A549 (cell line): ENCODE data around the gene LAMC3. TPM values are rescaled to one million over a fixed set of nuclear protein-coding genes. Genes with fewer than 3 reads are reported as not detected.
A peak's percentile ranks its signal among the peaks of the same experiment; 100 is the strongest.

Experiments used
- ATAC-seq, 2 experiments: fragments of 200-7000 bp in 1 of 2; fragments of >200 bp in 1 of 2; cut with Nextera tagmentation in 1 of 2; cut with Tn5 transposase in 1 of 2; 3 replicates each; pipeline versions ENCODE4 v1.8.0 to v1.9.1; 2018 to 2020; ENCODE audit warnings: mild to moderate bottlenecking in 1 of 2, moderate library complexity in 1 of 2
- CTCF ChIA-PET: fragments of 300-600 bp; sonication (Branson Sonifier 250); formaldehyde crosslinking; extraction: SDS; loops from one replicate; lab custom pipeline; 2021; ENCODE audit warnings: antibody characterized with exemption, inconsistent platforms; lab: Yijun Ruan, JAX
- POLR2A ChIA-PET: fragments of 350-600 bp; formaldehyde crosslinking; extraction: SDS; loops from one replicate; lab custom pipeline; 2021; ENCODE audit warnings: antibody characterized with exemption, inconsistent platforms; lab: Yijun Ruan, JAX
- DNase-seq, 2 experiments: peaks; one replicate each; pipeline versions ENCODE4 v3.0.0 to v3.0.0-alpha.2; 2011 to 2016; ENCODE audit warnings: low read depth in 1 of 2, low spot score in 1 of 2
- FAIRE-seq: peaks from 2 replicates; lab custom pipeline; 2011; peaks lifted over from hg19 to GRCh38; lab: Jason Lieb, UNC
- H3K27ac ChIP-seq, 2 experiments: fragments of >200 bp; sonication (Bioruptor Twin); formaldehyde crosslinking; 3 replicates each; pipeline ENCODE4 v1.5.1; 2016 to 2017
- H3K4me1 ChIP-seq: fragments of >200 bp; sonication (Bioruptor Twin); formaldehyde crosslinking; 3 replicates; pipeline ENCODE4 v1.6.1; 2016
- H3K4me2 ChIP-seq: fragments of >200 bp; sonication (Bioruptor Twin); formaldehyde crosslinking; 3 replicates; pipeline ENCODE4 v1.6.1; 2016
- H3K4me3 ChIP-seq: fragments of >200 bp; sonication (Bioruptor Twin); formaldehyde crosslinking; 3 replicates; pipeline ENCODE4 v1.5.1; 2016
- H3K9me3 ChIP-seq: fragments of >200 bp; sonication (Bioruptor Twin); formaldehyde crosslinking; 3 replicates; pipeline ENCODE4 v1.6.1; 2016
- CBX2 ChIP-seq: fragments of 200-600 bp; sonication (generic); IDR thresholded peaks from 2 replicates; pipeline ENCODE4 v1.6.1; 2016; ENCODE audit warnings: low read depth, mild to moderate bottlenecking, borderline replicate concordance
- CBX8 ChIP-seq: fragments of 200-600 bp; sonication (generic); IDR thresholded peaks from 2 replicates; pipeline ENCODE4 v1.6.1; 2016
- CEBPB ChIP-seq, 2 experiments: fragments of >200 bp in 1 of 2; sonication (Bioruptor Twin) in 1 of 2; formaldehyde crosslinking in 1 of 2; IDR thresholded peaks; 2 replicates each; pipeline ENCODE4 v1.6.1; 2012 to 2016
- EHMT2 ChIP-seq: fragments of 200-600 bp; sonication (generic); IDR thresholded peaks from 2 replicates; pipeline ENCODE4 v1.6.1; 2016; ENCODE audit warnings: antibody characterized with exemption, low read depth, mild to moderate bottlenecking, moderate library complexity
- EP300 ChIP-seq, 2 experiments: fragments of >200 bp; sonication (Bioruptor Twin); formaldehyde crosslinking; IDR thresholded peaks; 2 replicates in 1 of 2; 3 replicates in 1 of 2; pipeline ENCODE4 v1.6.1; 2016 to 2017
- HEYL ChIP-seq: fragments of 250-450 bp; sonication (Bioruptor Pico); IDR thresholded peaks from 2 replicates; pipeline ENCODE4 v1.8.0; 2021; ENCODE audit warnings: mild to moderate bottlenecking, moderate library complexity
- HOXB5 ChIP-seq: fragments of 250-450 bp; sonication (Bioruptor Pico); IDR thresholded peaks from 2 replicates; pipeline ENCODE4 v1.5.0; 2020; ENCODE audit warnings: mild to moderate bottlenecking, moderate library complexity
- KDM1A ChIP-seq: fragments of 200-600 bp; sonication (generic); IDR thresholded peaks from 2 replicates; pipeline ENCODE4 v1.6.1; 2016; ENCODE audit warnings: low read depth, mild to moderate bottlenecking
- MAFK ChIP-seq: fragments of 450-650 bp; IDR thresholded peaks from 2 replicates; pipeline ENCODE4 v1.6.1; 2014; ENCODE audit not compliant: partially characterized antibody
- MYC ChIP-seq: IDR thresholded peaks from 2 replicates; pipeline ENCODE4 v1.6.1; 2012; ENCODE audit warnings: mild to moderate bottlenecking, inconsistent platforms, low read length, improper control_type of control experiment, borderline replicate concordance
- NPAS2 ChIP-seq: fragments of 250-450 bp; sonication (Bioruptor Pico); IDR thresholded peaks from 2 replicates; pipeline ENCODE4 v1.8.0; 2022; ENCODE audit warnings: mild to moderate bottlenecking, moderate library complexity, borderline replicate concordance
- NR3C1 ChIP-seq: fragments of >200 bp; sonication (Bioruptor Twin); formaldehyde crosslinking; IDR thresholded peaks from 3 replicates; pipeline ENCODE4 v1.6.1; 2017
- PHF8 ChIP-seq: fragments of 200-600 bp; sonication (generic); IDR thresholded peaks from 2 replicates; pipeline ENCODE4 v1.6.1; 2016; ENCODE audit warnings: low read depth, mild to moderate bottlenecking, antibody characterized with exemption, moderate library complexity, borderline replicate concordance
- RFX5 ChIP-seq: fragments of 450-650 bp; IDR thresholded peaks from 2 replicates; pipeline ENCODE4 v1.7.1; 2014; ENCODE audit warnings: antibody characterized with exemption, mild to moderate bottlenecking, moderate library complexity
- RNF2 ChIP-seq: fragments of 200-600 bp; sonication (generic); IDR thresholded peaks from 2 replicates; pipeline ENCODE4 v1.6.1; 2016; ENCODE audit warnings: low read depth, mild to moderate bottlenecking, antibody characterized with exemption, moderate library complexity, borderline replicate concordance
- TFCP2L1 ChIP-seq: fragments of 250-450 bp; sonication (Bioruptor Pico); IDR thresholded peaks from 2 replicates; pipeline ENCODE4 v1.5.0; 2021; ENCODE audit warnings: mild to moderate bottlenecking
- USF2 ChIP-seq: fragments of 450-650 bp; IDR thresholded peaks from 2 replicates; pipeline ENCODE4 v1.6.1; 2014; ENCODE audit warnings: antibody characterized with exemption
- ZNF302 ChIP-seq: fragments of 250-450 bp; sonication (Bioruptor Pico); IDR thresholded peaks from 2 replicates; pipeline ENCODE4 v1.9.0; 2021; ENCODE audit warnings: inconsistent platforms, mild to moderate bottlenecking, moderate library complexity
- WGBS: methylation state at CpG from one replicate; pipeline ENCODE4 v1.1.6; 2017; ENCODE audit errors: missing lambda C conversion rate; 5-methylcytosine and 5-hydroxymethylcytosine counted together
- polyA plus RNA-seq, 4 experiments: library from polyadenylated mRNA; depleted of rRNA in 3 of 4; stranded (reverse); fragments of >200 nt; fragmentation: RNase III in 1 of 4; extraction: RNeasy Plus Mini Kit Qiagen cat#74134 plus additional on column Dnase treatment in 1 of 4; gene quantifications; 2 replicates in 3 of 4; 3 replicates in 1 of 4; pipeline ENCODE4 v1.2.3, GENCODE V29; 2011 to 2017
- TF ChIP-seq, protein P1 (sequence below): fragments of >200 bp; sonication (Bioruptor Twin); formaldehyde crosslinking; IDR thresholded peaks from 2 replicates; pipeline ENCODE4 v1.6.1; 2016
- TF ChIP-seq, protein P2 (sequence below): IDR thresholded peaks from 2 replicates; pipeline ENCODE4 v1.6.1; 2012

LAMC3 gene
- polyA plus RNA-seq, 2 of the 4 experiments (the other 2 are of a cell fraction): 1.0 to 1.5 TPM

GRCh38 chr9:131111186-131111853 is 102.3 kb downstream of the LAMC3 start:
- H3K9me3 ChIP-seq: no peaks in the 10 kb centered on the region
- no peak for FAIRE-seq
- POLR2A ChIA-PET: interaction anchor here (0.6 to 3.5 kb wide), 2 partner anchors 14 to 108 kb away, joined by 3 to 11 read pairs; partner anchors contain the start of gene NUP214
- WGBS: 46% methylated on average over 10 of the region's 10 CpGs
- CTCF ChIA-PET: interaction anchor here (0.6 kb wide), 1 partner anchor 24 kb away, joined by 4 read pairs; no protein-coding TSS in a partner anchor
- TF ChIP-seq MAFK (no peak), ZNF302 (CRISPR knock-in tag) (no peak), PHF8 (no peak), EHMT2 (no peak), HEYL (CRISPR knock-in tag) (no peak), HOXB5 (CRISPR knock-in tag) (no peak), CBX8 (no peak), EP300 (IDR thresholded peaks at IDR 0.05) (no peak), KDM1A (no peak), RNF2 (no peak), MYC (no peak), USF2 (no peak), NPAS2 (no peak), NR3C1 (no peak)
- TF ChIP-seq, all 56 proteins: peak for 0
- ATAC-seq: 0 out of 6 replicates have a peak, but pooled peaks of 1 of the 2 experiments have one; percentile 14
- H3K4me2 ChIP-seq: no peak overlapping the region
- H3K4me1 ChIP-seq: 0 out of 3 replicates have a peak, but pooled peaks cover 6% of the 10 kb centered on the region
- no peak for DNase-seq
- peak overlapping the region in 1 of 2 experiments; percentile 33; a peak in 1 of 6 replicates for H3K27ac ChIP-seq
- H3K4me3 ChIP-seq: no peak overlapping the region

DNA sequence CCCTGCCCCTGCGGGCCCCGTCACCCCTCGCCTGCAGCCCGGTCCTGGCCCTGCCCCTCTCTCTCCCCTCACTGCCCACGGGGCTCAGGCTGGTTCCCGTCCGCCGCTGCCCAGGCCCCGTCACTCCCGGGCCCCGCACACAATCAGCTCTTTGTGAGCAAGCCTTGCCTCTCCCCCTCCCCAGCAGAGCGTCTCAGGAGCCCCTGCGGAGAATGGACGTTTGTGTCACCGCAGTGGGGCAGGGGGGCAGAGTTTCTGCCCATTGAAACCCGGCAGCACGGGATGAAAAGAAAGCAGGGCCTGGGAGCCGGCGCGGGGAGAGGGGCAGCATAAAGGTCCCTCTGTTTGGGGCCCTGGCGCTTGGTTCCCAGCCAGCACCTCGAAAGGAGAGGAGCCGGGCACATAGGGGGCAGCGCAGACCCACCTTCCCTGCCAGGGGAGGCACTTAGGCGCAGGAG is 102.9 kb downstream of the LAMC3 start:
- no peak for FAIRE-seq
- no peak for TF ChIP-seq RFX5

DNA sequence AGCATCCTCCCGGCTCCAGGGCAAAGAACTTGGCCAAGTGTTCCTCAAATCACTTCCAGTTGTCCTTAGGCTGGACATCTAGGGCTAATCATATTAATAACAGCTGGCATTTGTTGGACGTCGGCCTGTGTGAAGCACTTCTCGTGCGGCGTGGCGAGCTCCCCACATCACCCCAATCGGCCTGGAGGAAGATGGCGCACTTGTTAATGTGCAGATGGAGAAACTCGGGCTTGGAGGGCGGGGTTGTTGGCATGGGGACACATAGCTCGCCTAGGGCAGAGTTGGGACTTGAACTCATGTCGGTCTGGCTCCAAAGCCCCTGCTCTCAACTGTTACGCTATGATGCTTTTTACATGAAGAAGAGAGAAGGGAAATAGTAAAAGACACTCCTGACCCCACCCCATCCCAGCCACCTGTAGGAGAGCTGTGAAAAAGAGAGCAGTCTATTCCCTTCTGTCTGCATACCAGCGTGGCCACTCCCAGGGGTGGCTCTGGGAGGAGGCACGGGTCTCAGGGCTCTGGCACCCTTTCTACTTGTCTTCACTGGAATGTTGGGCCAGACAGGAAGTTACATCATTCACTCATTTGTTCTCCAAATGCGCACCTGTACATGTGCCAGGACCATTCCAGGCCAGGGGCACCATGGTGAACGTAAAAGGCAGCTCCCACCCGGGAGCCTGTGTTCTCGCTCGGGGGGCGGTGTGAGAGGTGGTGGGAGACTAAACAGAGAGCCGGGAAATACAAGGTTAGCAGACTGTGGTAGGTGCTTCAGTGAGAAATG is 103.6 kb downstream of the LAMC3 start:
- Histone ChIP-seq H3K4me3 (no peak overlapping the region), H3K9me3 (no peaks in the 10 kb centered on the region), H3K4me1 (0 out of 3 replicates have a peak, but pooled peaks cover 6% of the 10 kb centered on the region), H3K4me2 (0 out of 3 replicates have a peak overlapping the region, but pooled peaks have one; percentile 5), H3K27ac (peak overlapping the region in 1 of 2 experiments; percentile 41; a peak in 1 of 6 replicates)
- ChIA-PET POLR2A (interaction anchor here (0.6 to 3.5 kb wide), 3 partner anchors 9 to 252 kb away, joined by 6 to 11 read pairs (median 11); partner anchors contain the start of gene NUP214), CTCF (interaction anchor here (1.1 to 1.7 kb wide), 4 partner anchors 8 to 224 kb away, joined by 4 to 5 read pairs (median 4); no protein-coding TSS in a partner anchor)
- TF ChIP-seq, protein P1, sequence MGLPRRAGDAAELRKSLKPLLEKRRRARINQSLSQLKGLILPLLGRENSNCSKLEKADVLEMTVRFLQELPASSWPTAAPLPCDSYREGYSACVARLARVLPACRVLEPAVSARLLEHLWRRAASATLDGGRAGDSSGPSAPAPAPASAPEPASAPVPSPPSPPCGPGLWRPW: no peak
- TF ChIP-seq, protein P2, sequence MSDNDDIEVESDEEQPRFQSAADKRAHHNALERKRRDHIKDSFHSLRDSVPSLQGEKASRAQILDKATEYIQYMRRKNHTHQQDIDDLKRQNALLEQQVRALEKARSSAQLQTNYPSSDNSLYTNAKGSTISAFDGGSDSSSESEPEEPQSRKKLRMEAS: no peak
- TF ChIP-seq CBX2: no peak
- no peak for TF ChIP-seq TFCP2L1 (CRISPR knock-in tag)
- no peak for TF ChIP-seq HOXB5 (CRISPR knock-in tag)
- no peak for TF ChIP-seq CEBPB (IDR thresholded peaks at IDR 0.05)
- TF ChIP-seq NR3C1: no peak
- WGBS: 85% methylated on average over 23 of the region's 23 CpGs
- no peak for ATAC-seq
- DNase-seq: no peak
- no peak for FAIRE-seq

More for the DNA sequence above, 102.9 kb downstream of the LAMC3 start:
- H3K4me3 ChIP-seq: no peak overlapping the region
- no peak overlapping the region for H3K4me2 ChIP-seq
- ATAC-seq: no peak
- 90% methylated on average over 24 of the region's 25 CpGs for WGBS
- H3K4me1 ChIP-seq: 0 out of 3 replicates have a peak, but pooled peaks cover 6% of the 10 kb centered on the region
- DNase-seq: no peak
- CTCF ChIA-PET: interaction anchor here (1.2 to 1.7 kb wide), 2 partner anchors 66 to 225 kb away, joined by 4 to 5 read pairs; no protein-coding TSS in a partner anchor
- peak overlapping the region in 1 of 2 experiments; percentile 33; a peak in 1 of 6 replicates for H3K27ac ChIP-seq
- no peaks in the 10 kb centered on the region for H3K9me3 ChIP-seq
- POLR2A ChIA-PET: interaction anchor here (3.5 kb wide), 1 partner anchor 13 kb away, joined by 11 read pairs; the partner anchor contains the start of gene NUP214
